Naive thymus-derived CD8-positive, alpha-beta T cell (primary cell): ENCODE results near the gene FAM107B. TPM values are rescaled to one million over a fixed set of nuclear protein-coding genes. Genes with fewer than 3 reads are reported as not detected.
"Not testable (repeated sequence)": the region's sequence is repeated elsewhere in the genome, so short reads cannot be mapped to it uniquely, and the experiment has no call there.

Experiments used
- ATAC-seq, 2 donors: fragments of 150-1000 bp; cut with Tn5 transposase in 1 of 2; sonication (Bioruptor Pico), chemical (Tn5 transposase) in 1 of 2; 1 replicate in 1 of 2; 2 replicates in 1 of 2; pipeline ENCODE4 v1.10.0; 2021; ENCODE audit warnings: mild to moderate bottlenecking in 2 of 2, moderate library complexity in 2 of 2
- POLR2A ChIA-PET: fragments of 350-600 bp; sonication (Branson Sonifier 250); formaldehyde crosslinking; loops from one replicate; lab custom pipeline; 2021; ENCODE audit warnings: antibody characterized with exemption; lab: Charles Lee
- DNase-seq, 10 donors: peaks; one replicate each; pipeline versions ENCODE4 v3.0.0 to v3.0.0-alpha.2; 2020 to 2022
- H3K27ac Mint-ChIP-seq, 10 donors: one replicate each; pipeline ENCODE4 v1.8.0; 2020 to 2022; ENCODE audit warnings: mild to moderate bottlenecking in 10 of 10, mixed read lengths in 10 of 10, moderate library complexity in 4 of 10, inconsistent platforms in 1 of 10
- H3K27me3 Mint-ChIP-seq, 5 donors: one replicate each; pipeline ENCODE4 v1.8.0; 2021 to 2022; ENCODE audit warnings: mixed read lengths in 5 of 5
- H3K36me3 Mint-ChIP-seq, 3 donors: one replicate each; pipeline ENCODE4 v1.8.0; 2020 to 2022; ENCODE audit warnings: mixed read lengths in 3 of 3, mild to moderate bottlenecking in 2 of 3, inconsistent platforms in 1 of 3
- H3K4me1 Mint-ChIP-seq, 4 donors: one replicate each; pipeline ENCODE4 v1.8.0; 2021 to 2022; ENCODE audit warnings: mixed read lengths in 4 of 4
- H3K4me3 Mint-ChIP-seq, 10 donors: one replicate each; pipeline ENCODE4 v1.8.0; 2020 to 2022; ENCODE audit warnings: mild to moderate bottlenecking in 10 of 10, mixed read lengths in 10 of 10, moderate library complexity in 6 of 10, inconsistent platforms in 1 of 10
- H3K9me3 Mint-ChIP-seq, 9 donors: one replicate each; pipeline ENCODE4 v1.8.0; 2020 to 2022; ENCODE audit warnings: mixed read lengths in 9 of 9, mild to moderate bottlenecking in 3 of 9, inconsistent platforms in 1 of 9, moderate library complexity in 1 of 9
- polyA plus RNA-seq, 3 donors: library from polyadenylated mRNA; unstranded; fragments of 300-500 nt; fragmentation: Illumina TruSeq; gene quantifications; one replicate each; pipeline ENCODE4 v1.2.3, GENCODE V29; 2021
- total RNA-seq, 8 experiments: library from RNA in 2 of 8; stranded (reverse) in 2 of 8; gene quantifications; one replicate each; pipeline ENCODE4 v1.2.3 and lab custom pipeline; 2021 to 2026

FAM107B gene
- total and polyA plus RNA-seq, 5 experiments from 2014 or later, result 250 to 319 (median 260) TPM

- Mint-ChIP-seq H3K4me3 (no peak overlapping the region), H3K4me1 (peaks cover 0 to 2% (median 0%) of the 10 kb centered on the region in 4 donors), H3K27ac (peak overlapping the region in 1 of 10 donors; percentile 43), H3K27me3 (no peaks in the 10 kb centered on the region), H3K36me3 (peaks cover 0 to 12% (median 3%) of the 10 kb centered on the region in 3 donors), H3K9me3 (peaks cover 0 to 4% (median 0%) of the 10 kb centered on the region in 9 donors)
- POLR2A ChIA-PET, result no interaction called here
- no peak for DNase-seq
- ATAC-seq, result no peak
Measured at GRCh38 chr10:14698111-14698828, 76.4 kb downstream of the FAM107B start.

- peaks cover 0 to 12% (median 3%) of the 10 kb centered on the region in 3 donors for H3K36me3 Mint-ChIP-seq
- DNase-seq (no peak), ATAC-seq (no peak)
- POLR2A ChIA-PET, result no interaction called here
- H3K4me3 Mint-ChIP-seq, result no peak overlapping the region
- H3K27ac Mint-ChIP-seq, result peak overlapping the region in 3 of 10 donors; percentile 21 to 46 (median 35)
- H3K9me3 Mint-ChIP-seq, result peaks cover 0 to 4% (median 0%) of the 10 kb centered on the region in 9 donors
- H3K27me3 Mint-ChIP-seq, result no peaks in the 10 kb centered on the region
- peaks cover 0 to 4% (median 0%) of the 10 kb centered on the region in 4 donors for H3K4me1 Mint-ChIP-seq
Measured at GRCh38 chr10:14697281-14697680, 77.4 kb downstream of the FAM107B start.

GRCh38 chr10:14696821-14697220 is 77.9 kb downstream of the FAM107B start:
- H3K4me1 Mint-ChIP-seq, result peaks cover 0 to 4% (median 0%) of the 10 kb centered on the region in 4 donors
- H3K36me3 Mint-ChIP-seq, result peaks cover 0 to 12% (median 3%) of the 10 kb centered on the region in 3 donors
- no peak for DNase-seq
- H3K4me3 Mint-ChIP-seq, result no peak overlapping the region
- ATAC-seq, result no peak
- H3K9me3 Mint-ChIP-seq, result peaks cover 0 to 4% (median 0%) of the 10 kb centered on the region in 9 donors
- H3K27me3 Mint-ChIP-seq, result no peaks in the 10 kb centered on the region
- H3K27ac Mint-ChIP-seq, result no peak overlapping the region
- POLR2A ChIA-PET, result no interaction called here

DNA sequence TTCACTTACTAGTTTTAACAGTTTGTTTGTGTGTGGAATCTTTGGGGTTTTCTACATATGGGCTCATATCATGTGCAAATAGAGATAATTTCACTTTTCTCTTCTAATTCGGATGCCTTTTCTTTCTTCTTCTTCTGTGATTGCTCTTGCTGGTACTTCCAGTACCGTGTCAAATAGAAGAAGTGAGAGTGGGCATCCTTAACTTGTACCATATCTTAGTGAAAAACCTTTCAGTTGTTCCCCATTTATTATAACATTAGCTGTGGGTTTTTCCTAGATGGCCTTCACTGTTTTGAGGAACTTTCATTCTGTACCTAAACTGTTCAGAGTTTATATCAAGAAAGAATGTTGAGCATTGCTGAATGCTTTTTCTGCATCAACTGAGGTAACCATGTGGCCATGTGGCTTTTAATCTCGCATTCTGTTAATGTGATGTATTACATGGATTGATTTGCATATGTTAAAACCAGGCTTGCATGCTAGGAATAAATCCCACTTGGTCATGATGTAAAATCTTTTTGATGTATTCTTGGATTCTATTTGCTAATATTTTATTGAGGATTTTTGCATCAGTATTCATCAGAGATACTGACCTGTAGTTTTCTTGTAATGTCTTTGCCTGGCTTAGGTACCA is 78.7 kb downstream of the FAM107B start:
- ATAC-seq (no peak), DNase-seq (no peak)
- no peak overlapping the region for H3K4me3 Mint-ChIP-seq
- no peaks in the 10 kb centered on the region for H3K27me3 Mint-ChIP-seq
- POLR2A ChIA-PET, result no interaction called here
- peaks cover 0 to 12% (median 3%) of the 10 kb centered on the region in 3 donors for H3K36me3 Mint-ChIP-seq
- peaks cover 0 to 4% (median 0%) of the 10 kb centered on the region in 9 donors for H3K9me3 Mint-ChIP-seq
- H3K27ac Mint-ChIP-seq, result no peak overlapping the region
- peaks cover 0 to 4% (median 0%) of the 10 kb centered on the region in 4 donors for H3K4me1 Mint-ChIP-seq

DNA sequence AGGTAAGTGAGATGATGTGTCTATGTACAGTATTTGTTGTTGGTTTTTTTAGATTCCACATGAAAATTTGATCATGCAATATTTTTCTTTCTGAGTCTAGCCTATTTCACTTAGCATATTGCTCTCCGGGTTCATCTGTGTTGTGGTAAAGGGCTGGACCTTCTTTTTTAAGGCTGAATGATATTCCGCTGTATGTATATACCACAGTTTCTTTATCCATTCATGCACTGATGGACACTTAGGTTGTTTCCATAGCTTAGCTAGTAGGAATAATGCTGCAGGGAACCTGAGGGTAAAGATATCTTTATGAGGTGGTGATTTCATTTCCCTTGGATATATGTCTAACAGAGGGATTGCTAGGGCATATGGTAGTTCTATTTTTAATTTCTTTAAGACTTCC is 80.8 kb downstream of the FAM107B start:
- Mint-ChIP-seq H3K4me1 (peaks cover 0 to 6% (median 2%) of the 10 kb centered on the region in 4 donors), H3K27me3 (no peaks in the 10 kb centered on the region), H3K27ac (no peak overlapping the region), H3K36me3 (peaks cover 0 to 5% (median 0%) of the 10 kb centered on the region in 3 donors), H3K9me3 (peaks cover 0 to 4% (median 0%) of the 10 kb centered on the region in 9 donors), H3K4me3 (no peak overlapping the region)
- no peak for ATAC-seq
- DNase-seq, result no peak
- POLR2A ChIA-PET, result no interaction called here

DNA sequence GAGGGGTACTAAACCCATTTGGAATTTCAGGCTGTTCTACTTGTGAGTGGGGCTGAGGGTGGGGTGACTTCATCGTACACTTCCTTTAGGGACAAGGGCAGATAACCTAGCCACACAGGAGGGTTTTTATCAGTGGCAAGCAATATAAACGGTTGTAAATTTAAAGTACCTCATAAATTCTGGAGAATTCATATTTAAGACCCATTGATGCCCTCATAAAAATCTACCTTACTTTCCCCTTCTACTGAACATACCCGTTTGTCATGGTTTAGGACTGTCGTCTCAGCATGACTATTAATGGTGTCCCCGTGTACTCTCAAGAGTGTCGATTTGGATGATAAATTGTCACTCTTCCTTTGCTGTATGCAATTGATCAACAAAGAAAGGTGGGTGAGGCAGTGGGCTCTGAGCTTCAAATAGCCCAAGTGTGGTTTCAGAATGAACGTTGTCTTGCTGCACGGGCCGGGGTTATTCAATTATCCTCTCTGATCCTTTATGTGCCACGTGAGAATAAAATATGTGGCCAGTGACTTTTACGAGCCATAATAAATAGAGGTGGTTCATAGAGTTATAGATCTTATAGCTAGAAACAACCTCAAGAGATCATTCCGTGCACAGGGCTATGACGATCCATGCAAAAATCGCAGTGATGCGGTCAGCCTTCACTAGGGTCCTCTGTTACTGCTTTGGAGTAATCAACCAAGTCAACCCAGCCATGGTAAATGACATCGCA is 82.2 kb downstream of the FAM107B start:
- no peak for DNase-seq
- peaks cover 0 to 4% (median 0%) of the 10 kb centered on the region in 9 donors for H3K9me3 Mint-ChIP-seq
- H3K36me3 Mint-ChIP-seq, result no peaks in the 10 kb centered on the region
- ATAC-seq, result no peak
- POLR2A ChIA-PET, result interaction anchor here (0.6 kb wide), 1 partner anchor 43 kb away, joined by 3 read pairs; no protein-coding TSS in a partner anchor
- no peaks in the 10 kb centered on the region for H3K27me3 Mint-ChIP-seq
- no peak overlapping the region for H3K4me3 Mint-ChIP-seq
- H3K27ac Mint-ChIP-seq, result peak overlapping the region in 1 of 10 donors; percentile 5
- peaks cover 5 to 10% (median 7%) of the 10 kb centered on the region in 4 donors for H3K4me1 Mint-ChIP-seq

- POLR2A ChIA-PET, result interaction anchor here (0.7 kb wide), 2 partner anchors 27 to 103 kb away, joined by 3 to 4 read pairs; no protein-coding TSS in a partner anchor
- Mint-ChIP-seq H3K36me3 (no peaks in the 10 kb centered on the region), H3K4me1 (peaks cover 5 to 10% (median 7%) of the 10 kb centered on the region in 4 donors), H3K4me3 (no peak overlapping the region), H3K27ac (peak overlapping the region in 1 of 10 donors; percentile 34), H3K27me3 (no peaks in the 10 kb centered on the region), H3K9me3 (peaks cover 0 to 4% (median 0%) of the 10 kb centered on the region in 9 donors)
- ATAC-seq, result no peak
- DNase-seq, result no peak
Measured at GRCh38 chr10:14691359-14691758, 83.3 kb downstream of the FAM107B start.

DNA sequence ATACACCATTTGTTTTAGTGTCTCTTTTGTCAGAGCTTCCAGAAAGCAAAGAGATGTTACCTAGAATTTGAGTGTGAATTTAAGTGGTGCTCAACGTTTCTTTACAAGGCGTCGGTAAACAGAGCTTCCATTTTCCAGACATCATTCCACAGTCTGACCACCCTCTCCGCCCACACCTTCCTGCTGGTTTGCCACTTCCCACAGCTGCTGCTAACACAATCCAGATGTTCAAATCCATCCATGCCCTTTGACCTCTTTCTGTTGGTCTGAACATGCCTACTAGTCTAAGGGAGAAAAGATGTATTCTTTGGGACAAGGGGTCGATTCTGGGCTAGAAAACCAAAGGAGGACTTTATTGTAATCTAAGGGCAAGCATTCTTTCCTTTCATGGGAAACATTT is 86.1 kb downstream of the FAM107B start:
- POLR2A ChIA-PET, result no interaction called here
- peak overlapping the region in 2 of 10 donors; percentile 5 to 20 for H3K27ac Mint-ChIP-seq
- H3K27me3 Mint-ChIP-seq, result no peaks in the 10 kb centered on the region
- H3K4me3 Mint-ChIP-seq, result no peak overlapping the region
- no peaks in the 10 kb centered on the region for H3K36me3 Mint-ChIP-seq
- H3K4me1 Mint-ChIP-seq, result peaks cover 5 to 10% (median 7%) of the 10 kb centered on the region in 4 donors
- DNase-seq (no peak), ATAC-seq (no peak)
- peaks cover 0 to under 1% (median 0%) of the 10 kb centered on the region in 9 donors for H3K9me3 Mint-ChIP-seq

GRCh38 chr10:14688189-14688588 is 86.5 kb downstream of the FAM107B start:
- H3K9me3 Mint-ChIP-seq, POLR2A ChIA-PET, H3K4me1 Mint-ChIP-seq, H3K27me3 Mint-ChIP-seq, ATAC-seq, H3K36me3 Mint-ChIP-seq, DNase-seq, H3K4me3 Mint-ChIP-seq: not testable (repeated sequence)
- peak overlapping the region in 1 of 10 donors; percentile 5 for H3K27ac Mint-ChIP-seq

GRCh38 chr10:14687340-14687739 is 87.4 kb downstream of the FAM107B start:
- Mint-ChIP-seq H3K36me3 (no peaks in the 10 kb centered on the region), H3K9me3 (no peaks in the 10 kb centered on the region), H3K4me1 (peaks cover 4 to 10% (median 8%) of the 10 kb centered on the region in 4 donors), H3K27ac (no peak overlapping the region), H3K27me3 (no peaks in the 10 kb centered on the region), H3K4me3 (no peak overlapping the region)
- no peak for DNase-seq
- POLR2A ChIA-PET, result no interaction called here
- no peak for ATAC-seq

DNA sequence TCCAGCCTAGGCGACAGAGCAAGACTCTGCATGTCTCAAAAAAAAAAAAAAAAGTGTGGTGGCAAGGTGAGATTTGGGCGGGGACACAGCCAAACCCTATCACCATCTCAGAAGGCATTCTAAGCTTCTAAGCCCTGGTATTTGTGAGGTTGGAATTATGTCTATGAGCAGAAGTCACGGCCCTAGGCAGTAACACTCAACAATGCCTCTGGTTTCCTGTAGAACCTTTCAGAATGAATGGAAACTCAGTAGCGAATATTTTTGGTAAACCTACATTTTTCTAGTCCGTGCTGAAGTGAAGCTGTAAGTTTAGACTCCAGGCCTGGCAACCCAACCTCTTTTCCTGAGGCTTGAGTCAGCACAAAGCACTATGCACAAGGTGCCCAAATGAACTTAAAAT is 88.3 kb downstream of the FAM107B start:
- peak overlapping the region in 1 of 10 donors; percentile 43 for H3K27ac Mint-ChIP-seq
- no peaks in the 10 kb centered on the region for H3K36me3 Mint-ChIP-seq
- no peak overlapping the region for H3K4me3 Mint-ChIP-seq
- no peaks in the 10 kb centered on the region for H3K27me3 Mint-ChIP-seq
- DNase-seq (no peak), ATAC-seq (no peak)
- POLR2A ChIA-PET, result interaction anchor here (0.7 kb wide), 1 partner anchor 21 kb away, joined by 4 read pairs; no protein-coding TSS in a partner anchor
- no peaks in the 10 kb centered on the region for H3K9me3 Mint-ChIP-seq
- H3K4me1 Mint-ChIP-seq, result peaks cover 4 to 10% (median 8%) of the 10 kb centered on the region in 4 donors

GRCh38 chr10:14684354-14684753 is 90.3 kb downstream of the FAM107B start:
- no peak for ATAC-seq
- no peak for DNase-seq
- POLR2A ChIA-PET, result no interaction called here
- H3K27me3 Mint-ChIP-seq, result no peaks in the 10 kb centered on the region
- H3K4me3 Mint-ChIP-seq, result no peak overlapping the region
- no peaks in the 10 kb centered on the region for H3K36me3 Mint-ChIP-seq
- peaks cover 4 to 7% (median 6%) of the 10 kb centered on the region in 4 donors for H3K4me1 Mint-ChIP-seq
- H3K9me3 Mint-ChIP-seq, result no peaks in the 10 kb centered on the region
- H3K27ac Mint-ChIP-seq, result no peak overlapping the region
